Measurements from ENCODE around the gene PPRC1.

PPRC1 gene

DNA sequence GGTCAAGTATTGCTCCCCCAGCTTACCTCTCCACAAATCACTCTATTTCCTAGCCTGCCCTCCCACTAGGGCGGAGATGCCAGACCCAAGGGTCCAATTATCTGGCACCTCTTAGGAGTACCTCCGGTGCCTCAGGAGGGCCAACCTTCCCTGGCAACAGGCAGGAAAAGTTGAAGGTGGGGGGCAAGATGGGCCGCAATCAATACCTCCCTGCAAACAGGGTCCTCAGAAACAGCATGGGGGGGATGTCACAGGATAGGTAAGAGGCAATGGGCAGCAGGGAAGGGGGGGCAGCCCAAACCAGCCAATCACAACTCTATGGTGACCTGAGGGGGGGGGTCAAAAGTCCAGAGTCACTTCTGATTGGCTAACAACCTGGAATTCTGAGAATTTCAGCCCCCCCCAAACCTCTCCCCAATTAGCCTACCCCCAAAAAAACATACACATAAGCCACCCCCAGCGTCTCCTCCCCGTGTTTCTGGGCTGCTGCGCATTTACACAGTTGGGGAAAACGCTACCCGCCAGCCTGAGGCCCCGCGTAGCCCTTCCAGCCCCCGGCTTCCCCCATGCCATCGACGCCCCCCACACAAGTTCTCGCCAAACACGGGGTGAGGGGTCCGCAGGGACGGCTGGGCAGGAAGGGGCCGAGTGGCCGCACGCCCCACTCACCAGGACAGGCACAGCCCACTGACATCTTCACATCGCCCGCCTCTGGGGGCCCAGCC lies 13.3 kb upstream of the PPRC1 start:
- DNase-seq = peak; percentile 84

DNA sequence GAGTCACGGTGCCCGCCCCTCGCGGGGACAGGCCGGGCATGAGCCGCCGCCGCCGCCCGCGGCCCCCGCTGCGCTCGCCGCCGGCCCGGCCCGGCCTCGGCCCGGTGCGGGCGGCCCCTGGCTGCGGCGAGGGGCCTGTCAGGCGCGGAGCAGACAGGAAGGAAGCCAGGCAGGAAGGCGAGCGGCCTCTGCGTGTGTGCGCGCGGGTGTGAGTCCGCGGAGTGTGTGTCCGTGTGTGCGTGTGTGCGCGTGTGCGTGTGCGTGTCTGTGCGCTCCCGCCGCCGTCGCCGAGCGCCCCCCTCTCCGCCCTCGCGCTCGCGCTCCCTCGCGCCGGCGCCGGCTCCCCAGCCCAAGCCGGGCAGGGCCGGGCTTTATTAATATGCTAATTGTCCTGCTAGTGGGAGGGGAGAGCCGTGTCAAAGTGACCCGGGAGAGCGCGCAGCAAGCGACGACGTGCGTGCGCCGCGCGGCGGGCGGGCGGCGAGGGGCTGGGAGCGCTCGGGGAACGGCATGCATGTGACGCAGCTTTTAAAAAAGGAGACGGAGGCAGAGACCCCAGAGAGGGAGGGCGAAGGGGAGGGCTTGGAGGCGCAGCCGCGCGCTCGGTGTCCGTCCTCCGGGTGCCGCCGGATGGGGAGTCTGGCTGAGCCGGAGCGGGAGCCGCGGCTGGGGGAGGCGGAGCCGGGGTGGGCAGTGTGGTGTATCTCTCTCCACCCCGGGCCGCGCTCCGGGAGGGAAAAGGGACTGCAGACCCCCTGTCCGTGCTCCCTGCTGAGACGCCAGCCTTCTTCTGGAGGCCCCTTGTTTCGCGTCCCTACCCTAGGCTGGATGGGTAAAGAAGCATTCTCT lies 12.5 kb upstream of the PPRC1 start, which contains the start of gene LDB1:
TSS of gene LDB1 (minus strand) at position 227 of the 849 bp plus-strand sequence. CDS start 258 bp downstream, outside the sequence.
- peak; percentile 90 for DNase-seq

DNA sequence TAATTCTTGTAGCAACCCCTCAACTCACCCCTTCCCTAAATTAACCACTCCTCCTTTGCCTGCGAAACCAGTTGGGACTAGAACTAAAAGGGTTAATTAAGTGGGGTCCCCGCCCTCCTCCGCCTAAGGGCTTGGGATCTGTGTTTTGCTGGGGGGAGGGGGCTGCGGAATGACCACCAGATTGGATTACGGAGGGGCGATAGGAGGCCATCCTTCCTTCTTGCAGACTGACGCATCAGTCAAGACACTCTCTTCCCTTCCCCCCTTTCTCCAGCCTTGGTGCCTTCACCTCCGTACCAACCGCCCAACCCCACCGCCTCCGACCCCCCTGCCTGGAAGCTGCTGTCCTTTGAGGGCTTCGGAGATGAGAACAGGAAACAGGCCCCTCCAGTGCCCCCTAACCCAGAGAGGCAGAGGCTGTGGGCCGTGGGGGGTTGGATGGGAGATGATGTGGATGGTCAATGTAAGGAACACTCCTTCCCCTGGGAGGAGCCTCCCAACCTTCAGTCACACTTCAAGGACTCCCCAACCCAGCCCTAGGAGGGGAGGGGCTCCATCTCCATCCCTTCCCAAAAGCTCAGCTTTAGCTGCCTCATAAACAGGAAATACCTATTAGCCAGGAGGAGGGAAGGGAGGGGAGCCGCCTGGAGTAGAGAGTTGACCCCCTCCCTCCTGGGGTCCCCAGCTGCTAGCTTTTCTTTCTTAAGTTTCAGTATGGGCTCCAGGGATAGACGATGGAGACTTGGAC lies 11.7 kb upstream of the PPRC1 start:
- peak; percentile 96 for DNase-seq

DNA sequence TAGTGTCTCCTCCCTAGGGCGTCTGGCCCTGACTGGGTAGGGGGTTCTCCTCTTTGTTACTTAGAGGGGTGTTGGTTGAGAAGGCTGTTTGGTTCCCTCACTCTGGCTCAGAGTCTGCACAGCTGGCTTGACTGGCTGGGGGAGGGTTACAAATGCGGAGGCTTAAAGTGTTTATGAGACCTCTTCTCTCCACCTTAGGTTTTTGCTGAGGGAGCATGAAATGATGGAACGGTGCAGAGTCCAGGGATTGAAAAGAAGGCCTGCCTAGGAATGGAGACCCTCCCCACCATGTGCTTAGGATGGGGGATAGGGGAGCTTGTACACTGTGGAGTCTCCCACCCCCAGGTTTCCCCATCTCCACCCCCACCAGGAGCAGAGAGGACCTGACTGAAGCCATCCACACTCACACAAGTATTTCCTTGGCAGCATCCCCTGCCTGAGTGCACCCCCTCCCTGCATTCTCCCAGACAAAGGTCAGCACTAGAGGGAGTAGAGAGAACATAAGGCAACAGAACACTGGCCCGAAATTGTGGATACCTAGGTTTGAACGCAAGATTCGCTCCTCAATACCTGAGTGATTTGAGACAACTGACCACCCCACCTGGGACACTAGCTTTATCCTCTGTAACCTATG lies 11.0 kb upstream of the PPRC1 start:
- peak; percentile 92 for DNase-seq

DNA sequence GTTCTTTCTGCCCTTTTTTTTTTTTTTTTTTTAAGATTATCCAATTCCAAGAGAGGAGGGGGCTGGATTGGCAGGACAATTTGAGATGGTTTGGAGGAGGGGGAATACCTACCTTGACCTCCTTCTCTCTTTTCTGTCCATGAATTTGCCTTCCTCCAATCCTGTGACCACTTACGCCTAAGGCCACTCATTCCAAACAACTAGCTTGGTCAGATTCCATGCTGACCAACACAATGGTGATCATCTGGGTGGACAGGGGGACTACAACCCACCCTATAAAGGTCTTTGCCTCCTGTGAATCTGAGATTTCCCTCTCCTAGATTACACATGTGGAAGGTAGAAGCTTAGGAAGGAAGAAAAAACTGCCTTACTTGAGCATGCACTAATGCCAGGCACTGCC lies 10.4 kb upstream of the PPRC1 start:
- no peak for DNase-seq

DNA sequence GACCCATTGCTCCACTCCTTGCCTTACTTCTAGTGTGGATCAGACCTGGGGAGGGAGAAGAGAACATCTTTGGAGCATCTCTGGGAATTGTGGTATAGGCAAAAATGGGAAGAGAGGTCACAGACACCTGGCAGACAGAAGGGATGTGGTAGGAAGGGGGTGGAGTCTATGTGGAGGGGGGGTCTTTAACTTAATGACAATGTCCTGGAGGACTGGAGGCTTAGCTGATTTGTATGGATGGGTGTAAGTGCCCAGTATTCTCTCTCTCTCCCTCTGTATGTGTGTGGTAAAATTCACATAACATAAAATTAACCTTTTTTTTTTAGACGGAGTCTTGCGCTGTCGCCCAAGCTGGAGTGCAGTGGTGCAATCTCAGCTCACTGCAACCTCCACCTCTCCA lies 9.6 kb upstream of the PPRC1 start:
- DNase-seq = no peak

DNA sequence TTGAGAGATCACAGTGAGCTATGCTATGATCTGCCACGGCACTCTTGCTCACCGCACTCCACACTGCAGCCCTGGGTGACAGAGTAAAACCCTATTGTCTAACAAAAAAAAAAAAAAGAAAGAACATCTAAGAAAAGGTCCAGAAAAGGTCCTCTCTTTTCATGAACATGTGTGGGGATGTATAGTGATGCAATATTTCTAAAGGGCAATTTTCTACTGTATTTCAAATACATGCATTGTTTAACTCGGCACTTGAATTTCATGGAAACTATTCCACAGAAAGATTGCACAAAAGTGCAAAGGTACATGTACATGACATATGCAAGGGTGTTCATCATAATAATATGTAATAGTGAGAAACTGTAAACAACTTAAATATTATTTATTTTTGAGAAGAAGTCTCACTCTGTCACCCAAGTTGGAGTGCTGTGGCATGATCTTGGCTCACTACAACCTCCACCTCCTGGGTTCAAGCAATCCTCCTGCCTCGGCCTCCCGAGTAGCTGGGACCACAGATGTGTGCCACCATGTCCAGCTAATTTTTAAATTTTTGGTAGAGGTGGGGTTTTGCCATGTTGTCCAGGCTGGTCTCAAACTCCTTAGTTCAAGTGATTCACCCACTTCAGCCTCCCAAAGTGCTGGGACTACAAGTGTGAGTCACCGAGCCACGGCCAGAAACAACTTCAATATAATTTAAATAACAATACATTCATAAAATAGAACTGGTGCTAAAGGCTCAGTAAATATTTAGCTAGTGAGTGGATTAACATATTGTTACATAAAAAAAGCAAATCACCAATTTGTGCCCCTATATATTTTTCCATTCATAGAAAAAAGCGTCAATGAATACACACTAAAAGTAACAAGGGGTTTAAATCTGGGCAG lies 1.3 kb upstream of the PPRC1 start:
- no peak for DNase-seq

DNA sequence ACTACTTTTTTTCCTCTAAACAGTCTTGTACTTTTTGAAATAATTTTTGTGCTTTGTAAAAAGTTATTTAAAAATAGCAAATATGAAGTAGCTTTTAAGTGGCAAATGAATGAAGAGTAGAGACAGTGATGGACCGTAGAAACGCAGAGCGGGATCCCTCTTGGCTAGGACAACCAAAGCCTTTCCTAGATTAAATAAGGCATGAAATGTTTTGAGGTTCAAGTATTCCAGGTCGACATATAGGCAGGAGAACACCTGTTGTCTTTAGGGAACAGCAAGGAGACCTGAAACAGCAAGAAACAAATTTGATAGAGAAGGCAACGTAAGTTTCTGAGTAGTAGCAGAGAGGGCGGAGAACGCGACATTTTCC lies 662 bp upstream of the PPRC1 start:
- no peak for DNase-seq

DNA sequence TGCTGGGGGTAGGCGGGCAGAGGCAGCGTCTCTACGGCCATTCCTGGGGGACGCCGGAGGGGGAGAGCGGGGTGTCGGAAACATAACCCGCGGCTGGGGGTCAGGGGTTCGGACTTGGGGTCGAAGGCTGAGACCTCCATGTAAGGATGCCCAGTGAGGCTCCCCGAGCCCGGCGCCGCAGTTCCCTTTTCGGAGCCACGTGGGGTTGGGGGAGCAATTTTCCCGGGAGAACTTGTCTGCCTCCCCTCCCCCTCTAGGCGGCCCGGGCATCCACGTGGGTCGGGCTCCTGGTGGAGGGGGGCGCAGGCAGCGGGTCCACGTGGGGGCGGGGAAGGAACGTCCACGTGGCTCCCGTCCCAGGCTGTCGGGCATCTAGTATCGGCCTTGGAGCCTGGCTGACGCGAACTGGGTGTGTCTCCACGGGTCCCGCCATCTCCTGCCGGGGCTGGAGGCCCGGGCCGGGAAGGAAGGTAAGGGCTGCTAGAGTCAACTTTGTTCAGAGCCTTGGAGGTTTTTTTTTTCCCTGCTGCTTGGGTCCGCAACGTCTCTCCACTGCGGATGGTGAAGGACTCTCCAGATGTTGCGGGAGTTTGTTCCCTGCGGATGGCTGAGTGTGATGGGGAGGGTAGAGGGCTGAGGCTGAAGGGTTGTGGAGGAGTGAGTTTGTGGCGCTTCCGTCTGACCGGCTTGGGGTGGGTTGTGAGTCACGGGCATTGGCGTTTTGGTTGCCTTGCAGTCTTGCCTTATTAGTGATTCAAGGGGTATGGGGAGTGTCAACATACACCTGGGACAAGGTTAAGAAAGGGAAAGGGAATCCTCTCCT lies 744 bp downstream of the PPRC1 start:
- peak; percentile 86 for DNase-seq

DNA sequence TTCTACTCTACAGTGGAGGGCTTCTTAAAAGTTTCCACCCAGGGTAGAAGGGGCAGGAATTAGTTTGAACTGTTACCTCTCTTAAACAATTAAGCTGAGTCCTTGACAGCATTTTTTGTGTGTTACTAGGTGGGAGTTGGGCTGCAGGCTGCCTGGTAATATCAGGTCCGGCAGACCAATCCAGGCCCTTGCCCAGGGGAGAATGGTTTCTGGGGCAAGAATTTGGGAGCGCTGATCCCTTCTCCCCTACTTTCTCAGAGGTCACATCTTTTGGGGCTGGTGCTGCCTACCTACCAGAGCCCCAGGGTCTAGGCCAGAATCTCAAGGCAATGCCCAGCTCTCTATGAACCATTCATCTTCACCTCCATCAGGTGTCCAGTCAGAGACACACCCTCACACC lies 1.6 kb downstream of the PPRC1 start:
- no peak for DNase-seq

DNA sequence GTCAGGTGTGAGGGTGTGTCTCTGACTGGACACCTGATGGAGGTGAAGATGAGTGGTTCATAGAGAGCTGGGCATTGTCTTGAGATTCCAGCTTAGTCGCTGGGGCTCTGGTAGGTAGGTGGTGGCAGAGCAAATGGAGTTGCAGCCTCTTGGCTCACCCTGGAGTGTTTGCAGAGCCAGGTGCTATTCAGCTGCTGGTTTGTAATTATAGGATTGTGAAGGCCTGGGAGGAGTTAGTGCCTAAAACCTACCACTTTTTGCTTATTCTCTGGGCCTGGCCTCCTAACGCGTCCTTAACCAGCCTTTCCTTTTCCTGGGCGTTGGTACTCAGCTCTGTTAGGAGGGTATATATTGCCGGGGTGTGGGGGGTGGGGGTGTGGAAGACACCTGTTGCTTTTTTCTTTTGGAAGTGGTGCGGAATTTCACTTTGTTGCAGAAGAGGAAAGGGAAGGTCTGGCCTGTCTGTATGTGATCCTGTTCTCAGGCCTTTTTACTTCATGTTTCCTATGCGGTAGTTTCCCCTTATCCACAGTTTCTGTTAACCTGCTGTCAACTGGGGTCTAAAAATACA lies 3.2 kb downstream of the PPRC1 start:
- DNase-seq = no peak

DNA sequence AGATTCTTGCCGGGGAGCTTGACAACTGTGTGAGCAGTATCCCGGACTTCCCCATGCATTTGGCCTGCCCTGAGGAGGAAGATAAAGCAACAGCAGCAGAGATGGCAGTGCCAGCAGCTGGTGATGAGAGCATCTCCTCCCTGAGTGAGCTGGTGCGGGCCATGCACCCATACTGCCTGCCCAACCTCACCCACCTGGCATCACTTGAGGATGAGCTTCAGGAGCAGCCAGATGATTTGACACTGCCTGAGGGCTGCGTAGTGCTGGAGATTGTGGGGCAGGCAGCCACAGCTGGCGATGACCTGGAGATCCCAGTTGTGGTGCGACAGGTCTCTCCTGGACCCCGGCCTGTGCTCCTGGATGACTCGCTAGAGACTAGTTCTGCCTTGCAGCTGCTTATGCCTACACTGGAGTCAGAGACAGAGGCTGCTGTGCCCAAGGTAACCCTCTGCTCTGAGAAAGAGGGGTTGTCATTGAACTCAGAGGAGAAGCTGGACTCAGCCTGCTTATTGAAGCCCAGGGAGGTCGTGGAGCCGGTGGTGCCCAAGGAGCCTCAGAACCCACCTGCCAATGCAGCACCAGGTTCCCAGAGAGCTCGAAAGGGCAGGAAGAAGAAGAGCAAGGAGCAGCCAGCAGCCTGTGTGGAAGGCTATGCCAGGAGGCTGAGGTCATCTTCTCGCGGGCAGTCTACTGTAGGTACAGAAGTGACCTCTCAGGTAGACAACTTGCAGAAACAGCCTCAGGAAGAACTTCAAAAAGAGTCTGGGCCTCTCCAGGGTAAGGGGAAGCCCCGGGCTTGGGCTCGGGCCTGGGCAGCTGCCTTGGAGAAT lies 6.7 kb downstream of the PPRC1 start:
- no peak for DNase-seq

DNA sequence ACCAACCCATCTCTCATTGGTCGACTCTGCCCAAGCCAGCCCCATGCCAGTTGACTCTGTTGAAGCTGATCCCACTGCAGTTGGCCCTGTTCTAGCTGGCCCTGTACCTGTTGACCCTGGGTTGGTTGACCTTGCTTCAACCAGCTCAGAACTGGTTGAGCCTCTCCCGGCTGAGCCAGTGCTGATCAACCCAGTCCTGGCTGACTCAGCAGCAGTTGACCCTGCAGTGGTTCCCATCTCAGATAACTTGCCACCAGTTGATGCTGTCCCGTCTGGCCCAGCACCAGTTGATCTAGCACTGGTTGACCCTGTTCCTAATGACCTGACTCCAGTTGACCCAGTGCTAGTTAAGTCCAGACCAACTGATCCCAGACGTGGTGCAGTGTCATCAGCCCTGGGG lies 7.4 kb downstream of the PPRC1 start:
- DNase-seq = no peak

DNA sequence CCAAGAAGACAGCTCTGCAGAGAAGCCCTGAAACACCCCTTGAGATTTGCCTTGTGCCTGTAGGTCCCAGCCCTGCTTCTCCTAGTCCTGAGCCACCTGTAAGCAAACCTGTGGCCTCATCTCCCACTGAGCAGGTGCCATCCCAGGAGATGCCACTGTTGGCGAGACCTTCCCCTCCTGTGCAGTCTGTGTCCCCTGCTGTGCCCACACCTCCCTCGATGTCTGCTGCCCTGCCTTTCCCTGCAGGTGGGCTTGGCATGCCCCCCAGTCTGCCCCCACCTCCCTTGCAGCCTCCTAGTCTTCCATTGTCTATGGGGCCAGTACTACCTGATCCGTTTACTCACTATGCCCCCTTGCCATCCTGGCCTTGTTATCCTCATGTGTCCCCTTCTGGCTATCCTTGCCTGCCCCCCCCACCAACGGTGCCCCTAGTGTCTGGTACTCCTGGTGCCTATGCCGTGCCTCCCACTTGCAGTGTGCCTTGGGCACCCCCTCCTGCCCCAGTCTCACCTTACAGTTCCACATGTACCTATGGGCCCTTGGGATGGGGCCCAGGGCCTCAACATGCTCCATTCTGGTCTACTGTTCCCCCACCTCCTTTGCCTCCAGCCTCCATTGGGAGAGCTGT lies 8.2 kb downstream of the PPRC1 start:
- DNase-seq = no peak

DNA sequence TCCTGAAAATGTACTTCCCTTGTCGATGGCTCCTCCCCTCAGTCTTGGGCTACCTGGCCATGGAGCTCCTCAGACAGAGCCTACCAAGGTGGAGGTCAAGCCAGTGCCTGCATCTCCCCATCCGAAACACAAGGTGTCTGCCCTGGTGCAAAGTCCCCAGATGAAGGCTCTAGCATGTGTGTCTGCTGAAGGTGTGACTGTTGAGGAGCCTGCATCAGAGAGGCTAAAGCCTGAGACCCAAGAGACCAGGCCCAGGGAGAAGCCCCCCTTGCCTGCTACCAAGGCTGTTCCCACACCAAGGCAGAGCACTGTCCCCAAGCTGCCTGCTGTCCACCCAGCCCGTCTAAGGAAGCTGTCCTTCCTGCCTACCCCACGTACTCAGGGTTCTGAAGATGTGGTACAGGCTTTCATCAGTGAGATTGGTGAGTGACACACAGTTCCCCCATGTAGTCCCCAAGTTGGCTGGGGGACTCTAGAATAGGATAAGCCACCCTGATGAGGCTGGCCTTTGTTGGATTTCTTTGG lies 8.8 kb downstream of the PPRC1 start:
- DNase-seq = no peak

DNA sequence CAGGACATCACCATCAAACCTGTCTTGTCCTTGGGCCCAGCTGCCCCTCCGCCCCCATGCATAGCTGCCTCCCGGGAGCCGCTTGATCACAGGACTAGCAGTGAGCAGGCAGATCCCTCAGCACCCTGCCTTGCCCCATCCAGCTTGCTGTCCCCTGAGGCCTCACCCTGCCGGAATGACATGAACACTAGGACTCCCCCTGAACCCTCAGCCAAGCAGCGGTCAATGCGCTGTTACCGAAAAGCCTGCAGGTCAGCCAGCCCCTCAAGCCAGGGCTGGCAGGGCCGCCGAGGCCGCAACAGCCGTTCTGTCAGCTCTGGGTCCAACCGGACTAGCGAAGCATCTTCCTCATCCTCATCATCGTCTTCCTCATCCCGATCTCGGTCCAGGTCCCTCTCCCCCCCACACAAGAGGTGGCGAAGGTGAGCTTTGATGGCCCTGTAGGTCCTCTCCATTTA lies 14.2 kb downstream of the PPRC1 start:
- DNase-seq = no peak

DNA sequence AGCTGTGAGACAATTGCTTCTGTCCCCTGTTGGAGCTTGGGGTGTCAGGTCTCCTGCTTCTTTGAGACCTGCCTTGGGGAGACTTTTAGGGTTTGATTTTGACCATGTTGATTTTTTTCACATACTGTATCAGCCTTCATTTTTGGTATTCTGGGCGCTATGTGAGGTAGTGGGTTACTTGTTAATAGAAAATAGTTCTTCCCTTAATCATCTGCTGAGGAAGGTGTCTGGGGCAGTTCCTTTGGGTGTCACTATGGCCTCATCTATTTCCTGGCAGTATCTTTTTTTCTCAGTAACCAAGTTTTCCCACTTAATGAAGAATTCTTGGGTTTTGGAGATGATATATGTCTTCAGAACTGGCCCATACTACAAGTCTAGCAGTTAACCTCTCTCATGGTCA lies 14.7 kb downstream of the PPRC1 start:
- DNase-seq = no peak

DNA sequence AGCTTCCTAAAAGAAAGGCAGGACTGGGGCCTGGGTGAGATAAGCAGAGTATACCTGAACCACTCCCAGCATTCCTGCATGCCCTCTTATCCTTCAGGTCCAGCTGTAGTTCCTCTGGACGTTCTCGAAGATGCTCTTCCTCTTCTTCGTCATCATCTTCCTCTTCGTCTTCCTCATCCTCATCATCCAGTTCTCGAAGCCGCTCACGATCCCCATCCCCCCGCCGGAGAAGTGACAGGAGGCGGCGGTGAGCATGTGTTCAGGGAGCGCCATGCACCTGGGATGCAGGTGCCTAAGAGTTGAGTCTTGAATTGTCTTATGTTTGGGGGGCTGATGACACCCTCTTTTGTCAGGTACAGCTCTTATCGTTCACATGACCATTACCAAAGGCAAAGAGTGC lies 15.4 kb downstream of the PPRC1 start:
- DNase-seq = no peak

Measured in NCI-H82 (cell line).